ENCODE results near the gene PCDHGB2. TPM values are rescaled to one million over a fixed set of nuclear protein-coding genes. Genes with fewer than 3 reads are reported as not detected.
"Not testable (repeated sequence)": the region's sequence is repeated elsewhere in the genome, so short reads cannot be mapped to it uniquely, and the experiment has no call there.

Gene PCDHGB2
- total RNA-seq = under 1 TPM; 0.11 to 0.14 TPM

GRCh38 chr5:141359790-141360426 lies at the start of gene PCDHGB2:
TSS of gene PCDHGB2 (plus strand) at chr5:141359994. CDS start at chr5:141360136, 142 bp downstream.
- no peak for ATAC-seq

DNA sequence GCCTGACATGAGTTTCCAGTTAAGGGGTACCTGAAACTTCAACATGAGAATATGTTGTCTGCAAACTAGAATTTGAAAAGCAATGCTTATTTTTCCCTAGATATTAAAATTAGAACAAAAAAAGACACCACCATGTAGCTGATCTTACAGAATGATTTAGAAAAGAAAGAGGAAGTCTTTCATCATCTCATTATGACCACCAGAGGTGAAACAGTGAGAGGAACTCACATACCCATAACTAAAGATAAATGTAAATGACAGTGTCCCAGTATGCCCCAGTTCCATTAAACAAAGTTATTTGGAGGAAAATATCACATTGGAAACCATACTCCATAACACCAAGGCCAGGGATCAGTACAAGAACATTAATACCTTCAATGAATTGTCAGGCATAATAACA lies 46.1 kb upstream of the PCDHGB2 start:
- ATAC-seq (no peak), DNase-seq (no peak)
- H3K4me3 Mint-ChIP-seq = no peak overlapping the region
- no peak for TF ChIP-seq CTCF (IDR thresholded peaks at IDR 0.05)
- ChIA-PET POLR2A (no interaction called here), CTCF (no interaction called here)
- peaks cover 71% of the 10 kb centered on the region for H3K36me3 Mint-ChIP-seq (ENCODE audit: low read depth)
- no peak overlapping the region for H3K27ac Mint-ChIP-seq
- peaks cover 60% of the 10 kb centered on the region for H3K9me3 Mint-ChIP-seq
- H3K4me1 Mint-ChIP-seq (ENCODE audit: low read depth) = peaks cover 10% of the 10 kb centered on the region
- intact Hi-C loops (cut with micrococcal nuclease) = no loop called here
- no peaks in the 10 kb centered on the region for H3K27me3 Mint-ChIP-seq

More at GRCh38 chr5:141359790-141360426, at the start of gene PCDHGB2:
- POLR2A ChIA-PET = no interaction called here
- Mint-ChIP-seq H3K27me3 (peaks cover 69% of the 10 kb centered on the region), H3K4me1 (ENCODE audit: low read depth) (no peaks in the 10 kb centered on the region), H3K36me3 (ENCODE audit: low read depth) (peaks cover 19% of the 10 kb centered on the region), H3K27ac (no peak within 1 kb of the TSS), H3K4me3 (peak within 1 kb of the TSS; percentile 70), H3K9me3 (peaks cover 35% of the 10 kb centered on the region)
- intact Hi-C loops (cut with micrococcal nuclease) = no loop called here
- CTCF ChIA-PET = interaction anchor here (0.6 to 1.9 kb wide), 9 partner anchors 10 to 196 kb away, joined by 3 to 8 read pairs (median 4); partner anchors contain the start of genes PCDHGA10, PCDHGA3, PCDHGB1 and PCDHGB3
- peak; percentile 16 for DNase-seq
- TF ChIP-seq CTCF (IDR thresholded peaks at IDR 0.05) = peak; percentile 56

GRCh38 chr5:141316963-141317362 lies 42.8 kb upstream of the PCDHGB2 start:
- H3K4me3 Mint-ChIP-seq; intact Hi-C loops (cut with micrococcal nuclease); H3K27me3 Mint-ChIP-seq; H3K27ac Mint-ChIP-seq; DNase-seq; POLR2A ChIA-PET; ATAC-seq: not testable (repeated sequence)
- Mint-ChIP-seq H3K36me3 (ENCODE audit: low read depth) (peaks cover 83% of the 10 kb centered on the region), H3K4me1 (ENCODE audit: low read depth) (peaks cover 27% of the 10 kb centered on the region), H3K9me3 (peaks cover 60% of the 10 kb centered on the region)
- CTCF ChIA-PET = interaction anchor here (0.6 to 1.4 kb wide), 3 partner anchors 53 to 508 kb away, joined by 3 read pairs; partner anchors contain the start of genes PCDHGB3 and PCDHGB5

- no peak for TF ChIP-seq CTCF (IDR thresholded peaks at IDR 0.05)
- Mint-ChIP-seq H3K27me3 (no peaks in the 10 kb centered on the region), H3K36me3 (ENCODE audit: low read depth) (peaks cover 64% of the 10 kb centered on the region), H3K27ac (peak overlapping the region; percentile 98), H3K4me3 (peak overlapping the region; percentile 95), H3K9me3 (peaks cover 50% of the 10 kb centered on the region), H3K4me1 (ENCODE audit: low read depth) (peaks cover 27% of the 10 kb centered on the region)
- intact Hi-C loops (cut with micrococcal nuclease) = no loop called here
- POLR2A ChIA-PET = interaction anchor here (1.3 to 2.0 kb wide), 3 partner anchors 12 to 173 kb away, joined by 3 to 8 read pairs (median 4); no protein-coding TSS in a partner anchor
- DNase-seq (no peak), ATAC-seq (no peak)
- CTCF ChIA-PET = interaction anchor here (1.0 to 3.5 kb wide), 22 partner anchors 8 to 248 kb away, joined by 3 to 36 read pairs (median 6); partner anchors contain the start of genes PCDHB11, PCDHGA1, PCDHGA10 and PCDHGA2
These were observed 40.6 kb upstream of the PCDHGB2 start for GRCh38 chr5:141319202-141319601.

DNA sequence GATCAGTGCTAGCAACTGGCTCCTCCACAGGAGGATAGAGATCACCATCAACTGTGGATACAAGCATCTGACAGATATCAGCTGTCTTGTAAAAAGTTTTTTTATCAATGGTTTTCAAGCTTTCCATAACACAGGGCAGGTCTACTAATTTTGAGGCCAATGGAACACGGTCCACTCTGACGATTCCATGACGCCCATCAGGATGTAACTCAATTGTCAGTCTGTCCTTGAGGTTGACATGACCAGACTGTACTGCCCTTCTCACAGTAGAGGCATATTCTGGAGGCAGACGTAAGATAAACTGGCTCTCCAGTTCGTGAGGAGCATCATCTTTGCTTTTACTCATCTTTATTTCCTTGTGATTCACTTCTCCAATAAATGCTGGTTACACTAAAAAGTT lies 40.1 kb upstream of the PCDHGB2 start:
- intact Hi-C loops (cut with micrococcal nuclease) = loop anchor here (10.0 kb wide), 2 partner anchors 195 to 245 kb away; no protein-coding TSS in a partner anchor
- Mint-ChIP-seq H3K9me3 (peaks cover 46% of the 10 kb centered on the region), H3K27ac (peak overlapping the region; percentile 98), H3K36me3 (ENCODE audit: low read depth) (peaks cover 60% of the 10 kb centered on the region), H3K4me3 (peak overlapping the region; percentile 95), H3K27me3 (no peaks in the 10 kb centered on the region), H3K4me1 (ENCODE audit: low read depth) (peaks cover 27% of the 10 kb centered on the region)
- CTCF ChIA-PET = interaction anchor here (0.9 to 3.5 kb wide), 34 partner anchors 8 to 247 kb away, joined by 3 to 36 read pairs (median 5); partner anchors contain the start of genes PCDHB11, PCDHB12, PCDHGA1 and PCDHGA10
- POLR2A ChIA-PET = interaction anchor here (0.6 to 2.0 kb wide), 10 partner anchors 10 to 1650 kb away, joined by 3 to 8 read pairs (median 4); no protein-coding TSS in a partner anchor
- DNase-seq = no peak
- ATAC-seq = no peak
- no peak for TF ChIP-seq CTCF (IDR thresholded peaks at IDR 0.05)
